Raji (cell line): Measurements from ENCODE around the gene GRB2.

Experiments
- POLR2A ChIP-seq: IDR thresholded peaks from 2 replicates; pipeline ENCODE4 v1.6.1; 2011; ENCODE audit warnings: low read depth, low read length, control low read depth; ENCODE audit not compliant: insufficient read depth

Gene GRB2

GRCh38 chr17:75345514-75346167, 59.8 kb downstream of the GRB2 start:
- peak; percentile 43; the same call in 1 of the 2 replicates for TF ChIP-seq POLR2A

- no peak for TF ChIP-seq POLR2A
Observed at GRCh38 chr17:75344666-75345065, 60.8 kb downstream of the GRB2 start.

GRCh38 chr17:75342996-75343395, 62.5 kb downstream of the GRB2 start:
- no peak for TF ChIP-seq POLR2A

- TF ChIP-seq POLR2A: no peak
Observed at GRCh38 chr17:75341784-75342486, 63.5 kb downstream of the GRB2 start.

- no peak for TF ChIP-seq POLR2A
Observed at GRCh38 chr17:75340631-75341030, 64.8 kb downstream of the GRB2 start.

- TF ChIP-seq POLR2A: no peak
Observed at GRCh38 chr17:75339971-75340370, 65.5 kb downstream of the GRB2 start.

GRCh38 chr17:75338335-75338734, 67.1 kb downstream of the GRB2 start:
- TF ChIP-seq POLR2A: no peak

GRCh38 chr17:75335315-75335714, 70.2 kb downstream of the GRB2 start:
- TF ChIP-seq POLR2A: no peak

GRCh38 chr17:75334723-75335122, 70.8 kb downstream of the GRB2 start:
- TF ChIP-seq POLR2A: no peak

GRCh38 chr17:75331671-75332070, 73.8 kb downstream of the GRB2 start:
- TF ChIP-seq POLR2A: no peak

- TF ChIP-seq POLR2A: no peak
Observed at GRCh38 chr17:75327757-75328156, 77.7 kb downstream of the GRB2 start.

GRCh38 chr17:75326226-75326848, 79.1 kb downstream of the GRB2 start:
- TF ChIP-seq POLR2A: no peak

GRCh38 chr17:75325827-75326225, 79.7 kb downstream of the GRB2 start:
- TF ChIP-seq POLR2A: no peak

GRCh38 chr17:75325348-75325747, 80.1 kb downstream of the GRB2 start:
- no peak for TF ChIP-seq POLR2A

- no peak for TF ChIP-seq POLR2A
Observed at GRCh38 chr17:75321506-75321905, 84.0 kb downstream of the GRB2 start.
